ENCODE results near the gene PBX1. TPM values are rescaled to one million over a fixed set of nuclear protein-coding genes. Genes with fewer than 3 reads are reported as not detected.

Gene PBX1
- total RNA-seq (100 to 1,000 TPM in 1 of 5 donors, 10 to 100 TPM in 4; 11.6 to 113 (median 31.0) TPM), polyA plus RNA-seq (10 to 100 TPM; 11.0 to 15.6 (median 12.3) TPM)
- long read RNA-seq, donor 1, full-length matches to known transcripts, result 23 of 76 reads
- long read RNA-seq, donor 1, partial matches to known transcripts, result 53 of 76 reads
- long read RNA-seq, donor 1, other reads (novel, unspliced or antisense), result 0 of 76 reads
- long read RNA-seq, donor 2, full-length matches to known transcripts, result 33 of 70 reads
- long read RNA-seq, donor 2, partial matches to known transcripts, result 37 of 70 reads
- long read RNA-seq, donor 2, other reads (novel, unspliced or antisense), result 0 of 70 reads
- long read RNA-seq, donor 3, full-length matches to known transcripts, result 20 of 38 reads
- long read RNA-seq, donor 3, partial matches to known transcripts, result 18 of 38 reads
- long read RNA-seq, donor 3, other reads (novel, unspliced or antisense), result 0 of 38 reads
- long read RNA-seq, donor 4, full-length matches to known transcripts, result 3 of 3 reads
- long read RNA-seq, donor 4, partial matches to known transcripts, result 0 of 3 reads
- long read RNA-seq, donor 4, other reads (novel, unspliced or antisense), result 0 of 3 reads
- long read RNA-seq, donor 5, full-length matches to known transcripts, result 21 of 73 reads
- long read RNA-seq, donor 5, partial matches to known transcripts, result 52 of 73 reads
- long read RNA-seq, donor 5, other reads (novel, unspliced or antisense), result 0 of 73 reads
- long read RNA-seq, donor 6, result 0 reads
- long read RNA-seq, donor 7, full-length matches to known transcripts, result 23 of 55 reads
- long read RNA-seq, donor 7, partial matches to known transcripts, result 32 of 55 reads
- long read RNA-seq, donor 7, other reads (novel, unspliced or antisense), result 0 of 55 reads
- long read RNA-seq, donor 8, full-length matches to known transcripts, result 21 of 34 reads
- long read RNA-seq, donor 8, partial matches to known transcripts, result 13 of 34 reads
- long read RNA-seq, donor 8, other reads (novel, unspliced or antisense), result 0 of 34 reads
- long read RNA-seq, donor 9, full-length matches to known transcripts, result 12 of 42 reads
- long read RNA-seq, donor 9, partial matches to known transcripts, result 30 of 42 reads
- long read RNA-seq, donor 9, other reads (novel, unspliced or antisense), result 0 of 42 reads
- long read RNA-seq, donor 10, full-length matches to known transcripts, result 5 of 5 reads
- long read RNA-seq, donor 10, partial matches to known transcripts, result 0 of 5 reads
- long read RNA-seq, donor 10, other reads (novel, unspliced or antisense), result 0 of 5 reads

- TF ChIP-seq EP300 (IDR thresholded peaks at IDR 0.05), result no peak
- TF ChIP-seq CTCF (IDR thresholded peaks at IDR 0.05), result no peak
- peak in 2 of 4 donors; percentile 40 to 55 for TF ChIP-seq POLR2A (IDR thresholded peaks at IDR 0.05)
- TF ChIP-seq POLR2AphosphoS5 (IDR thresholded peaks at IDR 0.05), result peak; percentile 91 to 93 (median 92)
- Histone ChIP-seq H3K4me3 (peak within 1 kb of the TSS; percentile 79 to 89 (median 80)), H3K4me1 (peaks cover 8 to 34% (median 20%) of the 10 kb centered on the region in 4 donors), H3K9me3 (no peaks in the 10 kb centered on the region), H3K27ac (peak within 1 kb of the TSS; percentile 78 to 93 (median 87)), H3K36me3 (no peaks in the 10 kb centered on the region), H3K27me3 (peaks cover 0 to 7% (median 0%) of the 10 kb centered on the region in 3 donors)
- WGBS, 5 donors, result 0 to 1% (median 0%) methylated on average over 25 to 28 of the region's 28 CpGs
- intact Hi-C loops (cut with DNase I; ENCODE audit: low total_unique reads), result no loop called here
- peak; percentile 98 to 99 for DNase-seq
Observed at GRCh38 chr1:164558461-164559341, at the start of gene PBX1. PBX1 (plus strand) TSS chr1:164559184.

- H3K4me3 ChIP-seq, result no peak overlapping the region
- H3K36me3 ChIP-seq, result no peaks in the 10 kb centered on the region
- DNase-seq, result no peak
- intact Hi-C loops (cut with DNase I; ENCODE audit: low total_unique reads), result no loop called here
- TF ChIP-seq CTCF (IDR thresholded peaks at IDR 0.05), result peak in 2 of 7 experiments; percentile 8 to 11
- TF ChIP-seq POLR2AphosphoS5 (IDR thresholded peaks at IDR 0.05), result no peak
- no peak for TF ChIP-seq POLR2A (IDR thresholded peaks at IDR 0.05)
- no peaks in the 10 kb centered on the region for H3K4me1 ChIP-seq
- no peak overlapping the region for H3K27ac ChIP-seq
- 56 to 82% (median 63%) methylated on average over 1 of the region's 1 CpG for WGBS, 5 donors
- H3K27me3 ChIP-seq, result no peaks in the 10 kb centered on the region
- H3K9me3 ChIP-seq, result no peaks in the 10 kb centered on the region
Observed at GRCh38 chr1:164510435-164510834, 48.5 kb upstream of the PBX1 start.

GRCh38 chr1:164511001-164511705 is 47.8 kb upstream of the PBX1 start:
- TF ChIP-seq POLR2A (IDR thresholded peaks at IDR 0.05) (no peak), POLR2AphosphoS5 (IDR thresholded peaks at IDR 0.05) (no peak), EP300 (IDR thresholded peaks at IDR 0.05) (no peak), CTCF (IDR thresholded peaks at IDR 0.05) (no peak)
- DNase-seq, result no peak
- Histone ChIP-seq H3K9me3 (no peaks in the 10 kb centered on the region), H3K4me1 (no peaks in the 10 kb centered on the region), H3K36me3 (no peaks in the 10 kb centered on the region), H3K27me3 (no peaks in the 10 kb centered on the region), H3K4me3 (no peak overlapping the region), H3K27ac (no peak overlapping the region)
- intact Hi-C loops (cut with DNase I; ENCODE audit: low total_unique reads), result no loop called here
- 78 to 83% (median 81%) methylated on average over 5 of the region's 5 CpGs for WGBS, 5 donors
